ENCODE results near the gene CAPG. TPM values are rescaled to one million over a fixed set of nuclear protein-coding genes. Genes with fewer than 3 reads are reported as not detected.
"Not testable (repeated sequence)": the region's sequence is repeated elsewhere in the genome, so short reads cannot be mapped to it uniquely, and the experiment has no call there.

Gene CAPG
- total and polyA plus RNA-seq, 12 donors = 0.83 to 30.4 (median 6.3) TPM

- Histone ChIP-seq H3K36me3 (peaks cover 0 to 98% (median 36%) of the 10 kb centered on the region in 9 donors), H3K4me3 (no peak overlapping the region), H3K9me3 (peaks cover 0 to 11% (median 0%) of the 10 kb centered on the region in 11 donors), H3K27ac (no peak overlapping the region), H3K27me3 (no peaks in the 10 kb centered on the region), H3K4me1 (no peaks in the 10 kb centered on the region)
- WGBS, 2 donors = 57 to 76% methylated on average over 4 of the region's 4 CpGs
- intact Hi-C loops (cut with DNase I) = no loop called here
- TF ChIP-seq CTCF (IDR thresholded peaks at IDR 0.05) = no peak
- DNase-seq (no peak), ATAC-seq (no peak)
Observed at GRCh38 chr2:85383850-85384249, 26.3 kb downstream of the CAPG start.

- ATAC-seq; DNase-seq; H3K27ac ChIP-seq; H3K4me1 ChIP-seq; intact Hi-C loops (cut with DNase I); H3K27me3 ChIP-seq; H3K4me3 ChIP-seq: not testable (repeated sequence)
- Histone ChIP-seq H3K36me3 (peaks cover 0 to 98% (median 42%) of the 10 kb centered on the region in 9 donors), H3K9me3 (peaks cover 0 to 11% (median 0%) of the 10 kb centered on the region in 11 donors)
- WGBS, 2 donors = 90 to 93% methylated on average over 5 of the region's 5 CpGs
Observed at GRCh38 chr2:85383151-85383550, 27.0 kb downstream of the CAPG start.

- ATAC-seq = no peak
- no peak overlapping the region for H3K27ac ChIP-seq
- H3K27me3 ChIP-seq = no peaks in the 10 kb centered on the region
- intact Hi-C loops (cut with DNase I) = no loop called here
- TF ChIP-seq CTCF (IDR thresholded peaks at IDR 0.05) = no peak
- no peaks in the 10 kb centered on the region for H3K4me1 ChIP-seq
- H3K36me3 ChIP-seq = peaks cover 0 to 98% (median 37%) of the 10 kb centered on the region in 9 donors
- no peak overlapping the region for H3K4me3 ChIP-seq
- peaks cover 0 to 11% (median 0%) of the 10 kb centered on the region in 11 donors for H3K9me3 ChIP-seq
- 88 to 94% methylated on average over 1 of the region's 1 CpG for WGBS, 2 donors
- no peak for DNase-seq
Observed at GRCh38 chr2:85380048-85380447, 30.1 kb downstream of the CAPG start.

- ATAC-seq = no peak
- 89 to 91% methylated on average over 5 of the region's 5 CpGs for WGBS, 2 donors
- intact Hi-C loops (cut with DNase I) = no loop called here
- no peak for DNase-seq
- peaks cover 0 to 18% (median 0%) of the 10 kb centered on the region in 11 donors for H3K9me3 ChIP-seq
- H3K4me1 ChIP-seq = no peaks in the 10 kb centered on the region
- peaks cover 0 to 91% (median 37%) of the 10 kb centered on the region in 9 donors for H3K36me3 ChIP-seq
- H3K27me3 ChIP-seq = no peaks in the 10 kb centered on the region
- no peak overlapping the region for H3K27ac ChIP-seq
- no peak for TF ChIP-seq CTCF (IDR thresholded peaks at IDR 0.05)
- H3K4me3 ChIP-seq = no peak overlapping the region
Observed at GRCh38 chr2:85378257-85378656, 31.9 kb downstream of the CAPG start.

DNA sequence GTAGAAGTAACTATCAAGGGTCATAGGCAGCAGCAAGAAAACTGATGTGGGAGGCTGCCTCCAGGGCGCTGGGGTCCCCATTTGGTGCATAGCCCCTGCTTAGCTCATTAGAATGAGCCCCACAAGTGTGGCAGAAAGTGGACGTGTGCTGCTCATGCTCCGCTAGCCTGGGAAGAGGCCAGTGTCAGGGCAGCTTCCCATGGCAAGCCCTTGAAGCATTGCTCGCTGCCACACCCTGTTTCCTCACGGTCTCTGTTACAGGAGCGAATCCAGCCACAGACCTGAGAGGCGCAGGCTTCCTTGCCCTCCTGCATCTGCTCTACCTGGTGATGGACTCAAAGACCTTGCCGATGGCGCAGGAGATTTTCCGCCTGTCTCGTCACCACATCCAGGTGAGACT lies 33.1 kb downstream of the CAPG start:
- H3K27ac ChIP-seq = no peak overlapping the region
- DNase-seq (no peak), ATAC-seq (no peak)
- H3K9me3 ChIP-seq = peaks cover 0 to 19% (median 0%) of the 10 kb centered on the region in 11 donors
- H3K4me1 ChIP-seq = no peaks in the 10 kb centered on the region
- WGBS, 2 donors = 92 to 93% methylated on average over 11 of the region's 11 CpGs
- intact Hi-C loops (cut with DNase I) = no loop called here
- H3K36me3 ChIP-seq = peaks cover 0 to 89% (median 32%) of the 10 kb centered on the region in 9 donors
- no peaks in the 10 kb centered on the region for H3K27me3 ChIP-seq
- no peak overlapping the region for H3K4me3 ChIP-seq
- TF ChIP-seq CTCF (IDR thresholded peaks at IDR 0.05) = no peak
